HG02571 (cell line): ENCODE measurements around the gene PTX4.

Source experiments
- ATAC-seq: cut with Tn5 transposase; IDR thresholded peaks from one replicate; pipeline ENCODE4 v1.9.1; 2021; ENCODE audit warnings: mild to moderate bottlenecking, moderate library complexity; ENCODE audit not compliant: unreplicated experiment

PTX4 gene

GRCh38 chr16:1465567-1465915, 23.2 kb downstream of the PTX4 start:
- no peak for ATAC-seq

GRCh38 chr16:1464894-1465566, 23.7 kb downstream of the PTX4 start:
- no peak for ATAC-seq

- ATAC-seq, result no peak
Measured at GRCh38 chr16:1464196-1464893, 24.4 kb downstream of the PTX4 start.

GRCh38 chr16:1461146-1461545, 27.6 kb downstream of the PTX4 start:
- ATAC-seq, result no peak

GRCh38 chr16:1460602-1461138, 28.1 kb downstream of the PTX4 start:
- no peak for ATAC-seq

GRCh38 chr16:1459967-1460366, 28.8 kb downstream of the PTX4 start:
- ATAC-seq, result no peak

GRCh38 chr16:1458977-1459341, 29.8 kb downstream of the PTX4 start:
- no peak for ATAC-seq

GRCh38 chr16:1458336-1458976, 30.3 kb downstream of the PTX4 start:
- ATAC-seq, result no peak

GRCh38 chr16:1457489-1458245, 31.1 kb downstream of the PTX4 start:
- no peak for ATAC-seq

- no peak for ATAC-seq
Measured at GRCh38 chr16:1456951-1457350, 31.8 kb downstream of the PTX4 start.

- ATAC-seq, result no peak
Measured at GRCh38 chr16:1455190-1456171, 33.3 kb downstream of the PTX4 start.

- ATAC-seq, result no peak
Measured at GRCh38 chr16:1454561-1454960, 34.2 kb downstream of the PTX4 start.

- ATAC-seq, result no peak
Measured at GRCh38 chr16:1453316-1453715, 35.4 kb downstream of the PTX4 start.

GRCh38 chr16:1452530-1452929, 36.2 kb downstream of the PTX4 start:
- ATAC-seq, result no peak

GRCh38 chr16:1451702-1452392, 36.9 kb downstream of the PTX4 start:
- no peak for ATAC-seq

- no peak for ATAC-seq
Measured at GRCh38 chr16:1450841-1451240, 37.9 kb downstream of the PTX4 start.

- no peak for ATAC-seq
Measured at GRCh38 chr16:1450218-1450617, 38.5 kb downstream of the PTX4 start.

GRCh38 chr16:1449201-1449788, 39.4 kb downstream of the PTX4 start:
- ATAC-seq, result no peak

- no peak for ATAC-seq
Measured at GRCh38 chr16:1448536-1449116, 40.1 kb downstream of the PTX4 start.
